ENCODE measurements around the gene SALL4.
"Not testable (repeated sequence)": the region's sequence is repeated elsewhere in the genome, so short reads cannot be mapped to it uniquely, and the experiment has no call there.

SALL4 gene

DNA sequence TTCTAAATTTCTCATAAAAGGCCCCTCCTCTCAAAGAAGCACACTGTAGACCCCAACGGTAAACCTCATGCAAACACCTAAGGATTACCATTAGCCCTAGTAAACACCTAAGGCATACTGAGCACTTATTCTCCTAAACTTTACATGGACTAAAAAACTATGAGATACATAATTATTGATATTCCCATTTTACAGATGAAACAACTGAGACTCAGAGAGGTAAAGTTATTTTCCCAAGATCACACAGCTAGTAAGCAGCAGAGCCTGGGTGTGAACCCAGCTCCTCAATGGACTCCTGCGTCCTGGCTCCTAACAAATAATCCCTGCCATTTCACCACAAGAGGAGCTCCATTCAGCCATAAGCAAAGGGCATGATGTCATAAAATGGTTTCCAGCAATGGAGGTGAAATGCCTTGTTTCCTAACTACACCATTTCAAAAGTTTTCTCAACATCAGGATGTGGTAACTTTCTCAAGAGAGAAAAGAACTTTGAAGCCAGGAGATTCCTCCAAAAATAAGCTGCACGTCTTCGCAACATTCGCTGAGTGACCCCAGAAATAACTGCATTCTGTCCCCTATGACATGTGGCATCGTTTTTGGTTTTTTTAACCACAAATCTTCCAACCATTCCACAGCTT, 38.2 kb downstream of the SALL4 start:
- DNase-seq: no peak

DNA sequence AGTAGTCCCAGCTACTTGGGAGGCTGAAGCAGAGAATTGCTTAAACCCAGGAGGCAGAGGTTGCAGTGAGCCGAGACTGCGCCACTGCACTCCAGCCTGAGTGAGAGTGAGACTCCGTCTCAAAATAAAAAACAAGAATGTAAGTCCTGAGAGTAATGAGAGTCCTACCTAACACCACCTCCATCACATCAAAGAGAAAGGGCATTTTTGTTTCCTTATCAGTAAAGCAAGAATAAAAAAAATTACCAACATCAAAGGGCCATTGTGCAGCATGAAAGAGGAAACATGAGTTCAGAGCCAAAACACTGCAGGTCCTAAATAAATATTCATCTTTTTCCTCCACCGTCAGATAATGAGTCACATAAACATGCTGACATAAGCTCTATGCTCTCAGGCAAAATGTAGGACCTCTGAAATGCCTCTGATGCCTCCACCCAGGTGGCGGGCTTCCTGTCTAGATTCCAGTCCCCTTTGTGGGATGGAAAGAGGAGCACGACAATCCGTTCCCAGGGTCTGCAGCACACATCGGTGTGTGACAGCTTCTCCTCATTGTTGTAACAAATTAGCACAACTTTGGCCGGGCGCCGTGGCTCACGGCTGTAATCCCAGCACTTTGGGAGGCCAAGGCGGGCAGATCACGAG, 41.3 kb downstream of the SALL4 start:
- peak; percentile 61 for DNase-seq

DNA sequence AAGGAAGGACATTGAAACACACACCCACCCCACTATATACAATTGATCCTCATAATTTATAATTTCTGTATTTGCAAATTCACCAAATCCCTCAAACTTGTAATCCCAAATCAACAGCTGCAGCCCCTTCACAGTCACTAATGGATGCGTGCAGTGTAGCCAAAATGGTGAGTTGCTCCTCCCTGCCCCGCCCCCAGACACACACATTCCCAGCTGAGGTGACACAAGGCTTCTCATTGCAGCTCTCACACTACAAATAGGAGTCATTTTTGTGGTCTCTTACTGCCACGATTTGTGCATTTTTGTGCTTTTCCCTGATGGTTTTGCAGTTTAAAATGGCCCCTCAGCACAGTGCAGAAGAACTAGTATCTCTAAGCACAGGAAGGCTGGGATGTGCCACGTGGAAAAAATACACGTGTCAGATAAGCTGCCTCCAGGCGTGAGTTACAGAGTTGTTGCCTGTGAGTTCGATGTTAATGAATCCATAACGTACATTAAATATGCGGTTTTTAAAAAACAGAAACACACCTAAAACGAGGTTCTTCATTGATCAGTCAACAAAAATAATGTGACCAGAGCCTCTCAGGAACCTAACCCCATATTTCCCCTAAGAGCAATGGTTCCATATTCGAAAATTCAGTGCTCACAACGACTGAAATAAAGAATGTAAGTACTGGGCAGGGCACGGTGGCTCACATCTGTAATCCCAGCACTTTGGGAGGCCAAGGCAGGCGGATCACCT, 42.4 kb downstream of the SALL4 start:
- no peak for DNase-seq

DNA sequence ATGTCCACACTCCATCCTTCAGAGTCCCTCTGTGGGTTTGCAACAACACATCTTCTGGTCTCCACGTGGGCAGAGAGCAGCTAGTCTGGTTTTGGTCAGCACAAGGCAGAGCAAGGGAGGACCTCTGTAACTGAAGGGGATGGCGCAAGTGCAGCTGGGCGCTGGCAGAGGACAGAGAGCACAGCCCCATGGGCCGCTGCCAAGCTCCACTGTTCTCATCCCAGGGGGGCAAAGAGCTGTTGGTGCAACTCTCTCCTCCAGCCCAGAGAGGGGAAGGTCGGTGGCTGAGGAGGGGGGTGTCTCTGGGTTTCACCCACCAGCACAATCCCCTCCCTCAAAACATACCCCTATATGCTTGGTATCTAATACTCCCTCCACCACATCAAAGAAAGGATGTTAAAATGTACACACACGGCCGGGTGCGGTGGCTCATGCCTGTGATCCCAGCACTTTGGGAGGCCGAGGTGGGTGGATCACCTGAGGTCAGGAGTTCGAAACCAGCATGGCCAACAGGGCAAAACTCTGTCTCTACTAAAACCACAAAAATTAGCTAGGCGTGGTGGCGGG, 43.3 kb downstream of the SALL4 start:
- DNase-seq: no peak

DNA sequence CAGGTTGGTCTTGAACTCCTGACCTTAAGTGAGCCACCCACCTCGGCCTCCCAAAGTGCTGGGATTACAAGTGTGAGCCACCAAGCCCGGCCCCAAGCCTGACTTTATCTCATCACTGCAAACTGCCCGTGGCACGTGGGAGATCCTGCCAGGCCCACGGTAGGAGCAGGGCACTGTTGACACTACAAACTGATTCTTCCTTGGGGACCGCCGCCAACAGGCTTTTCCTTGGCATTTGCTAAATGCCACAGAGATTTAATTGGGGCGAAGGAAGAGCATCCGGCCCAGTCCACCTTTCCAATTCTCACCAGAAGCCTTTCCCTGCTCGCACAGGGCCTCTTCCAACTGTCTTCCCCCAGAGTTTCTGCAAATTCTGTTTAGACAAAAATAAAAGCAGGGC, 45.1 kb downstream of the SALL4 start:
- no peak for DNase-seq

- DNase-seq: no peak
These were observed 45.7 kb downstream of the SALL4 start for GRCh38 chr20:51756653-51757052.

DNA sequence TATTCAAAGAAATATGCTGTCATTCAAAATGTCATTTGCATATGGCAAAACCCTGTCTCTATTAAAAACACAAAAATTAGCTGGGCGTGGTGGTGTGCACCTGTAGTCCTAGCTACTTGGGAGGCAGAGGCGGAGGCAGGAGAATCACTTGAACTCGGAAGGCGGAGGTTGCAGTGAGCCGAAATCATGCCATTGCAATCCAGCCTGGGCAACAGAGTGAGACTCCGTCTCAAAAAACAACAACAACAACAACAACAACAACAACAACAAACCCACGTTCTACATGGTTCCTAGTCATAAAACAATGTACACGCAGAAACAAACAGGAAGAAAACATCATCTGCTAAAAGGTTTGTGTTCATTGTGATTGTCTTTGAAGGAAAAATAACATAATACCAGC, 49.1 kb downstream of the SALL4 start:
- not testable (repeated sequence) for DNase-seq

GRCh38 chr20:51752343-51752951, 49.9 kb downstream of the SALL4 start:
- no peak for DNase-seq

GRCh38 chr20:51750770-51751388, 51.4 kb downstream of the SALL4 start:
- no peak for DNase-seq

DNA sequence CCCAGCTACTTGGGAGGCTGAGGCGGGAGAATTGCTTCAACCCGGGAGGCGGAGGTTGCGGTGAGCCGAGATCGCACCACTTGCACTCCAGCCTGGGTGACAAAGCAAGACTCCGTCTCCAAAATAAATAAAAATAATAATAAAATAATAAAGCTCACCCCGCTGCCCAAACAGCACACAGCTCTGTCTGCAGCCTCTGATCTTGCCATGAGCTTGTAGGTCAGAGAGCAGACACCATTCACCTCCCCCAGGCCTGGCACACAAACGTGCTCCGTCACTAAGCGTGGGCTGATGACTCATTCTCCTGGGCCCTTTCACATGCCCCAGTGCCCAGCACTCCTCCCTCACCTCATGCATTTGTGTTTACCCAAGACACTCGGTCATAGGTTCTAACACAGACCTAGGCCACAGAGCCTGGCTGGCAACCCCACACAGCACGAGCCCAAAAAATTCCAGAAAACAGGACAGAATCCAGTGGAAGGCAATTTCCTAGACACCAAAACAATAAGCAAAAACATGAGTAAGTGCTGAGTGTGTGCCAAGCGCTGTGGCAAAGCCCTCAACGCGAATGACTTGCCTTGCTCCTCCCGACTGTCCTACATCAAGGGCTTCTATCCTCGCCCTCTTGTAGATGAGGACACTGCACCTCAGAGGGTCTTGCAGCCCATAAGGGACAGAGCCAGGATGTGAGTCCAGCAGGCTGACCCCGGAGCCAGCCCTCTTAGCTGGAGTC, 52.1 kb downstream of the SALL4 start:
- peak; percentile 60 for DNase-seq

- no peak for DNase-seq
These were observed 52.7 kb downstream of the SALL4 start for GRCh38 chr20:51749674-51750036.

- DNase-seq: peak; percentile 9
These were observed 55.0 kb downstream of the SALL4 start for GRCh38 chr20:51747182-51747911.

DNA sequence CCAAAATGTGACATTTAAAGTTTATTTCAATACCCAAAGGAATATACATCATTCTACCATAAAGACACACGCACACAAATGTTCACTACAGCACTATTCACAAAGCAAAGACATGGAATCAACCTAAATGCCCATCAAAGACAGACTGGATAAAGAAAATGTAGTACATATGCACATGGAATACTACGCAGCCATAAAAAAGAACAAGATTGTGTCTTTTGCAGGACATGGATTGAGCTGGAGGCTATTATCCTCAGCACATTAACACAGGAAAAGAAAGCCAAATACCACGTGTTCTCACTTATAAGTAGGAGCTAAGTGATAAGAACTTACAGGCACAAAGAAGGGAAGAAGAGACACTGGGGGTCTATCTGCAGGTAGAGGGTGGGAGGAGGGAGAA, 56.5 kb downstream of the SALL4 start:
- no peak for DNase-seq

- DNase-seq: no peak
These were observed 61.5 kb downstream of the SALL4 start for GRCh38 chr20:51740838-51741237.

DNA sequence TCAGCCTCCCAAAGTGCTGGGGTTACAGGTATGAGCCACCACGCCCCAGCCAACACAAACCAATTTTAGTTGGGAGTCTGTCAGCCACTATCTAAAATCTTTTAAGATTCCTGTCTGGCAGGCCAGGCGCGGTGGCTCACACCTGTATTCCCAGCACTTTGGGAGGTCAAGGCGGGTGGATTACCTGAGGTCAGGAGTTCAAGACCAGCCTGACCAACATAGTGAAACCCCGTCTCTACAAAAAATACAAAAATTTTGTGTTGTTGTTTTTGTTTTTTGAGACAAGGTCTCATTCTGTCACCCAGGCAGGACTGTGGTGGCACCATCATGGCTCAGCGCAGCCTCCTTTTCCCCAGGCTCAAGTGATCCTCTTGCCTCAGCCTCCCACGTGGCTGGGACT, 62.0 kb downstream of the SALL4 start:
- not testable (repeated sequence) for DNase-seq

GRCh38 chr20:51739722-51740249, 62.5 kb downstream of the SALL4 start:
- DNase-seq: no peak

DNA sequence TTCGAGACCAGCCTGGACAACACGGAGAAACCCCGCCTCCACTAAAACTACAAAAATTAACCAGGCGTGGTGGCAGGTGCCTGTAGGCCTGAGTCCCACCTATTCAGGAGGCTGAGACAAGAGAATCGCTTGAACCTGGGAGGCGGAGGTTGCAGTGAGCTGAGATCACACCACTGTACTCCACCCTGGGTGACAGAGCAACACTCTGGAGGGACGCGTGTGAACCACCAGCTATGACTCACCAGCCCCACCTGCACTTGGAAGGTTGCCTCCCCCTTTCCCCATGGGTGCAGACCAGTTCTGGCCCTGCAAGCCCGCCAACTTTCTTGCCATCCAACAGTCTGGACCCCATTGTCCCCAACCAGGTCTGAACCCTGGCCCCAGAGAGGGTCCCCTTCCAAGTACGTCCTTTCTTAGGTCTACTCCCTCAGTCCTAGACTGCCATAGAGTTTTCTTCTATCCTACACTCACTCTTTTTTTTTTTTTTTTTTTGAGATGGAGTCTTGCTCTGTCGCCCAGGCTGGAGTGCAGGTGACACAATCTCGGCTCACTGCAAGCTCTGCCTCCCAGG, 63.4 kb downstream of the SALL4 start:
- no peak for DNase-seq

DNA sequence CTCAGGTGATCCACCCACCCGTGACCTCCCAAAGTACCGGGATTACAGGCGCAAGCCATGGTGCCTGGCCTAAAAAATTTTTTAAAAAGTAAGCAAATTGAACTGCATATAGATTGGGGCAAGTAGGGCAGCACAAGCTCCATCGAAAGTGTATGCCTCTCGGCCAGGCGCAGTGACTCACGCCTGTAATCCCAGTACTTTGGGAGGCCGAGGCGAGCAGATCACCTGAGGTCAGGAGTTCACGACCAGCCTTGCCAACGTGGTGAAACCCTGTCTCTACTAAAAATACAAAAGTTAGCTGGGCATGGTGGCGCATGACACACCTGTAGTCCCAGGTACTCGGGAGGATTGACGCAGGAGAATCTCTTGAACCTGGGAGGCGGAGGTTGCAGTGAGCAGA, 64.1 kb downstream of the SALL4 start:
- DNase-seq: not testable (repeated sequence)

- DNase-seq: no peak
These were observed 65.4 kb downstream of the SALL4 start for GRCh38 chr20:51736947-51737346.

DNA sequence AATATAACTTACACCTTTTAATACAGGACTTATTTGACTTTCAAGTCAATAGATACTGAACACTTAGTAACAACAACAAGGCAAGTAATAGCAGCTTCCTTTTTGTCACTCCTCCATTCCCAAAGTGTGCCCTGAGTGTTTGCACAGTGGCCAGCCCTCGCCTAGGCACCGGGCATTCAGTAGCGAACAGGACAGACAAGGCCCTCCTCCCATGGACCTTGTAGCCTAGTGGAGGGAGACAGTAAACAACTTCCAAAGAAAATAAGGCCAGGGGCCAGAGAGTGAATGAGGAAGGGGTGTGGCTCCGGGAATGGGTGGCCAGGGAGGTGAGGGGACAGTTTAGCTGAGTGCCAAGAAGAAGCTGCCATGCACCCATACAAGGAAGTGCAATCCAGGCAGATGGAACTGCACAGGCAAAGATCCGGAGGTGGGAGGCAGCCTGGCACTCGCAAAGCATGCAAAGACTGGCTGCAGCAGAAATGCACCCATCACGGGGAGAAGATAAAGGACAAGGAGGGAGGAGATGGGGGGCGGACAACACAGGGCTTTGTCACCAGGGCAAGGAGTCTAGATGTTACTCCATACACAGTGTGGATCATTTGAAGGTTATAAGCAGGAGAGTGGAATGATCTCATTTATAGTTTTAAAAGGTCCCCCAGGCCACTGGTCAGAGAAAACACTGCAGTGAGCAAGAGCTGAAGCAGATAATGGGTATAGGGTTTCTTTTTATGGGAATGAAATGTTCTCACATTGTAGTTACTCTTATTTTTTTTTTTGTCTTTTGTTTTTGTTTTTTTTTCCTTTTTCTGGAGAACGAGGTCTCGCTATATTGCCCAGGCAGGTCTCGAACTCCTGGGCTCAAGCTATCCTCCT, 66.4 kb downstream of the SALL4 start:
- DNase-seq: no peak
